Stimulated activated CD8-positive, alpha-beta memory T cell treated with anti-CD3 and anti-CD28 coated beads, Interleukin-12 subunit alpha, Interleukin-12 subunit beta, amount 100 ng/mL, for 1 hour (primary cell): ENCODE measurements around the gene TGFBR3.

ENCODE experiments used
- DNase-seq: peaks from one replicate; pipeline ENCODE4 v3.0.0-alpha.2; 2020; ENCODE audit warnings: low read depth

The TGFBR3 gene

DNA sequence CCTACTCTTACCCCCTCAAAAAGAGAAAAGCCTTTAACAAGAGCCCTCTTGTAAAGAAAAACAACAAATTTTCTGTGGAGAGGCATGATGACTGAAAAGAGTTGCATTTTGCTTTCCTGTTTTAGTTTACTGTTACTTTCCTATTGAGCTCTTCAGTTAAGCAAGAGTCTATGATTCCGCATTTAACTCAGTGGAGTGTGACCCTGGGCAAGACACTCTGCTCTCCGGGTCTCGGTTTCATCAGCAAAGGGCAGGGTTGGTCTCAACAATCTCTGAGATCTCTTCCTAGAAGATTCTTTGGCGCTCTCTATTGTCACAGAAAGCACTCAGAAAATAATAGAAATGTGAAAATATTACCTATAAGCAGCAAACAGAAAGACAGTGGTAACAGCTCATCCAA is 175.7 kb downstream of the TGFBR3 start:
- no peak for DNase-seq

DNA sequence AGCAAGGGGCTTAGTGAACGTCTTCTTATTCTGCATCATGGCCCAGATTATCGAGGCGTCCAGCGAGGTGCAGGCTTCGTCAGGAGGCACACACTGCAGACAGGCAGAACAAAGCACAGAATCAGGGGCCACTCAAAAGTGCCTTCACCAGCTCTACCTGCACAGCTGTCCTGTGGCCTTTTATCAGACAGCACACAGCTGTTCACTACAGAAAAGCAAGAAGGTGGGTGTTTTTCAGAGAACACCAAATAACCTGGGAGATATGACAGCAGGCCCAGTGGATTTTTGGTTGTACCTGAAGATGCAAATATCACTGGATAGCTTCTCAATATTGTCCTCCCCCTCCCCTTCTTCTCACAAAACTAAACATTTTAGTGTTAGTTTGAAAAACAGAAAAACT is 177.3 kb downstream of the TGFBR3 start:
- DNase-seq = no peak

DNA sequence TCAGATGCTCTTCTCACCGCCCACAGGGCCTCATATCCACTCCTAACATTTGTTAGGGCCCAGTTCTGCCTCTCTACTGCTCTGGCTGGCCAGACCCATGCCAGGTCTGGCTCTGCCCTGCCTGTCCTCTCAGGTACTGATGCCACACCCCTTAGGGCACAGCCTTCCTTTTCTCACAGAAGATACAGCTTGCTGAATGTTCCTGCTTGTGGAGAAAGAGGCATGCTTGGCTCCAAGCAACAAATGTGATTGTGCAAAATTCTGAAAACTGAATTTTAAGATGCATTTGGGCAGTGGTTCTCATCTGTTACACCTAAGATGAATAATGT is 178.1 kb downstream of the TGFBR3 start:
- no peak for DNase-seq

DNA sequence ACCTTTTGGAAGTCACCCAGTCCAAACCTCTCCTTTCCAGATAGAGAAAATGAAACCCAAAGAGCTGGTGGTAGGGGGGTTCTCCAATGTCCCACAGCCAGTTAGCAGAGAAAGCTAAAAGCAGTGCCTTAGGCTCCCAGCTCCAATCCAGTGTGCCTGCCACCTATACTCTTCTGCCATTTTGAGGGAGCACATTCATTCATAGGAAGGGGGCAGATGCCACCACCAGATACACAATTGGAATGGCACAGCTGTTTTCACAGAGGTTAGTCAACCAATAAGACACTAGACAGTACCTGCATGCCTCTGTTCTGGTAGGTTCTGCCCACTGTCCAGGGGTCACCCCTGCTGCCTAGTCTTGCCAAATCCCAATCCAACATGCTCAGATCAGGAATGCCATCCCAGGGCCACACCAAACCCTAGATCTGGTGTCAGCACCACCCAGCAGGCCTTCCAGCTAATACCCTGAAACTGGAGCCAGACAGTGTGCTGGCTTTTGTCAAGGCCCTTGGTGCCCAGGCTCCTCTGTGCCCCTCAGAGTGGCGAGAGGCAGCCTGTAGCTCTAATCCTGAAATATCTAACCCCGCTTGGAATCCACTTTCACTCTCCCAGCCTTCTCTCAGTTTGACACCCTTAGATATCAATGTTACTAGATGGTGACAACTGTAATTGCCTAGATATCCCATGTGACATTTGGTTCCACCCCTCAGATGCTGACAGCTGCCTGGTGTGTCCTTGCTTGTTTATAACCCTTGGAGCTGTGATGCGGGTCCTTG is 178.6 kb downstream of the TGFBR3 start:
- no peak for DNase-seq

DNA sequence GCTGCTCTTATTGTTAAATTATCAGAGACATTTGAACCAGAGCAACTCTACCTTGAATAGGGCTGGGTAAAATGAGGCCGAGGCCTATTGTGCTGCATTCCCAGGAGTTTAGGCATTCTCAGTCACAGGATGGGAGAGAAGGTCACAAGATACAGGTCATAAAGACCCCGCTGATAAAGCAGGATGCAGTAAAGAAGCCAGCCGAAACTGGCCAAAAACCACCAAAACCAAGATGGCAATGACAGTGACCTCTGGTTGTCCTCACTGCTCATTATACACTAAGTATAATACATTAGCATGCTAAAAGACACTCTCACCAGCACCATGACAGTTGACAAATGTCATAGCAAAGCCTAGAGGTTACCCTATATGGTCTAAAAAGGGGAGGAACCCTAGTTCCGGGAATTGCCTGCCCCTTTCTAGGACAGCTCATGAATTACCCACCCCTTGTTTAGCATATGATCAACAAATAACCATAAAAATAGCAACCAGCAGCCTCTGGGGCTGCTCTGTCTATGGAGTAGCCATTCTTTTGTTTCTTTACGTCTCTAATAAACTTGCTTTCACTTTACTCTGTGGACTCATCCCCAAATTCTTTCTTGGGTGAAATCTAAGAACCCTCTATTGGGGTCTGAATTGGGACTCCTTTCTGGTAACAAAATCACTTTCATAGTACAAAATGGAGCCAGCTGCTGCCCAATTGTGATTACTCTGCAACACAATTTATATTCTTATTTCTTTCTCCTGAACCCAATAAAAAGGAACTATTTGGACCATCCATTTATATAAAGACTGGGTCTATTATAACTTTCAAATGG is 179.6 kb downstream of the TGFBR3 start:
- DNase-seq = no peak

DNA sequence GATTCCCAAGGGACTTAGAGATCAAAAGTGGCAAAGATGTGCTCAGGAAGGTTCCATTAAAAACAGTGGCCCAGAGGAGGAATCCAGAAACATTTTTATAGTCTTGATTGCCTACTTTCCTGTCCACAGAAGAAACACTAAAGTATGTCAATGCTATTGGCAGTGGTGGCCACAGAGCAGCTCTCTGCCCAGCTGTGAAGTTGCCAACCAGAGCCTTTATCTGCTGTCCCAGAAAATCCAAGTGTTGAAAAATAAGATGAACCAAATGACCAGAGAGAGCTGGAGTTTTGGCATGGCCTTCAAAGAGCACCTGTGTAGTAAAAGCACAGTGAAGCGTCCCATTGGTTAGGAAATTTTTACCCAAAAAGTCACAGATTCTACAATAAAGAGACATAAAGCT is 181.2 kb downstream of the TGFBR3 start:
- DNase-seq = no peak

DNA sequence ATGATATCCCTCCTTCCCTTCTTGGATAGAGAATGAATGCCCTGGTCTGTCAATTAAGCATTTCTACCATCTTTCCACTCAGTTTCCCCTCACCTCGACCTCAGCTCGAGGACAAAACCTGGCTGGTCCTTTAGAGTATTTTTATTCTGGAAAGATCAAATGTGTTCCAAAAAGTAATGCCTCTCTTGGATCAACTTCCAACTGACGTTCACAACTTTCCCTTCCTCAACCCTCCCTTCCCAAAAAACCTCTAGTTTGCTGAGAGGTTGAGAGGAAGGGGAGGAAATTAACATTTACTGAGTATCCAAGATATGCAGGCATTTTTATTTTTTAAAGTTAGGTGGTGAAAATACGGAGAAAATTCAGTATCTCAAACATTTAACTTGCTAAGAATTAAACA is 182.9 kb downstream of the TGFBR3 start:
- DNase-seq = no peak

DNA sequence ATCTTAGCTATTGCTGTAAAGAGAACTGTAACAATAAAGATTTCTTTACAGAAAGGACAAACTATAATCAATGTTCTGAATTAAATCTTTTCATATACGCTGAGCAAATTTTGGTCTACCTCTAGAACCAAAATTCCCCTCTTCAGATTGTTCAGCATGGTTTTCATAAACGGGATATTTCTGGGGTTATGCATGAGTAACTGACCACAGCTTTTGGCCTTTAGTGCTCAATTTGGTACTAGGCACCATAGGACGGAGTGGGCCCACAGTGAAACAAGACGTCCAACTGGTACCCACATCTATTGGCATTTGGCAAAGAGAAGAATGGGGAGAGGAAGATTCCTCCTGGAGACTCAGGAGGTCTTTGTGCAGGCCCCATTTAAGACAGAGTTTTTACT is 184.5 kb downstream of the TGFBR3 start:
- DNase-seq = no peak

DNA sequence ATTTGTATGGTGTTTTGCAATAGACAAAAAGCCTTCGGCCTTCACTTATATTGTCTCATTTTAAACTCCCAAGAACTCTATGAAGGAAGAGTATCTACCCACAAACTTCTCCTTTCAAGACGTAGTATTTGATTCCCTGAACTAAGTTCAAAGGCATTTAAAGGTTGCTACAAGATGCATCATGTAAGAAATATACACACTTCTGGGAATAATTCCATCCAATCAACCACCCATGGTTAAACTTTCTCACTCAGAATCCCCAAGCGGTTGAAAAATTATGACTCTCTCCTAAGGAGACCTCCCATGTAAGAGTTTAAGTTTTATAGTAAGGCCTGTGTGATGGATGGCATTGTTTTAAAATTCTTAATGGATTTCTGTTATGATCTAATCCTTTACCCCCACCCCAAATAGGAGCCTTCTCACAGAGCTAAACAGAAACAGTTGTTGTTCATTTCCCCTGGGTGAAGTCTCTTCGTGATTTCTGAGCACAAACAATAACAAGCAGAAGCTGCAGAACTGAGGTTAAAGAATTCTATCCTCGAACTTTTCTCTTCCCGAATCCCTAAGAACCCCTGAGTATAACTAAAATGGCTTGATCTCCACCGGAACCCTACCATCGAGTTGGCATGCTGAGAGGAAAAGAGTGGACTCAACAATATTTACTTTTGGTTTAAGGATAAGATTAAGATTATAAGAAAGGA is 185.0 kb downstream of the TGFBR3 start:
- DNase-seq = no peak

DNA sequence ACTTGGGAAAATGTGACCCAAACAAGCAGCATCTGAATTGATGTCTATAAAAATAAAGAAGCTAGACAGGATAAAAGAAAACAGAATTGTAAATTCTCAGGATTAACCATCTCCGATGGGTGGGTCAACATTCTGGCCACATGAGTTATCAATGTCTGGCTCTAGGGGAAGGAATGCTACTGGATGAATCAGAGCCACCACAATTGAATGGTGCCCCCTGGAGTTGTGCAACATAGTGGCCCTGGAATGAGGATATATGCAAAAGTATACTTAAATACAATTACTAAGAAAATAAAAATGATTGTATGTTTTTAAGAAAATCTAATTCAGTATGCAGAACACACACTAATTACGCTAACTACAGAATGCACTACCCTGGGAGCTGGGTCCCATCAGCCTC is 185.6 kb downstream of the TGFBR3 start:
- no peak for DNase-seq

DNA sequence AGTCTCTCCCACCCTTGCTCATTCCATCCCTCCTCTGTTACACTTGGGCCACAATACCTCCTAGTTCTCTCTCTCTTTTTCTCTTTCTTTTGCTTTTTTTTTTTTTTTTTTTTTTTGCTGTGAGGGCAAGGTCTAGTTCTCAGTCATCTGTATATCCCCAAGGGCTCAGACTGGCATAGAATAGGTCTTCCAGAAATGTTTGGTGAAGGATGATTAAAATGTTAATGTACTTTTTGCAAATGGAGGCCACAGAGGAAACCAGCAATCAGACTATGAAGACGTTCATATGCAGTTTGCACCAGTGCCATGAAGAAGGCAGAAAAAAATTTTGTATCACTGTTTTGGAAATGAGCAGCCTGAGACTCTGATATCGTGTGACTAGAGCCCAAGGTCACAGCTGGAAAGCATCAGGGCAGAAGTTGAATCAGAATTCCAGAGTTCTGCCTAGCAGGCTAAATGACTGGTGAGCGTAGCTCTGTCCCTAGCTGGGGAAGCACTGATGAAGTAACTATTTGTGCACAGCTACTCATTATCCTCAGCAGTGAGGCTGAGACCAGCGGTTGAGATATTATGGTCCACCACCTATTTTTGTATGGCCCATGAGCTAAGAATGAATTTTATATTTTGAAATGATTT is 186.5 kb downstream of the TGFBR3 start:
- DNase-seq = no peak

DNA sequence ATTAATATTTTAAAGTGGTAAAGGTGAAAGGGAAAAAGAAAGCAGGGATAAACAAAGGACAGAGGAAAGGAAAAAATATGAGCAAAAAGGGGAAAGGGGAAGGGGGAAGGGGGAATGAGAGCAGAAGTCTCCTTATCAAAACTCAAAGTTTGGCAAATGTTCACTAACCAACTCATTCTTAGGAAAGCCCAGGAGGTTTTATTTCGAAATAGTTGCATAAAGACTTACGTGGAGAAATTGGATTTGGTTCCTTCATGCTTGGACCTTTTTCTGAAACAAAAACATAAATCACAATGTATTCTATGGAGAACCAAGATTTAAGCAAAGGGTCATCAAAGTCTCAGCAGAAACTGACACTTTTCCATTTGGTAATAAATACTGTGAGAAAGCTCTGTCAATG is 188.1 kb downstream of the TGFBR3 start:
- no peak for DNase-seq

DNA sequence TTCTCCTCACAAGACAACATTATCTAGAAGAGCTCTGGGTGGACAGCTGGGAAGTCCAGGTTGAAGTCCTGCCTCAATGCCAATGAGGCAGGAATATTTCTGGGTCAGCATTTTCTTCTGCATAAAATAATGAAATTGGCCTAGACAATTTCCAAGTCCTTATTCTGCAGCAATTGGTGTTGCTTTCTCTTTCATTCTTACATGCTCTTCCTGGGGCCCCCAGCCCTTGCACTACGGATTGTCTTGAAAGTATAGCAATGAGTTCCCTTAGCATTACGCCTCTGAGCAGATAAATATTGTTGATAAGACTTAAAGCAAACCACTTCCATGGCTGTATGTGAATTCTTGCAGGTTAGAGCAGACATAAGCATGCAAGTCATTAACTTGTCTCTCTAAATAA is 188.5 kb downstream of the TGFBR3 start:
- DNase-seq = no peak

DNA sequence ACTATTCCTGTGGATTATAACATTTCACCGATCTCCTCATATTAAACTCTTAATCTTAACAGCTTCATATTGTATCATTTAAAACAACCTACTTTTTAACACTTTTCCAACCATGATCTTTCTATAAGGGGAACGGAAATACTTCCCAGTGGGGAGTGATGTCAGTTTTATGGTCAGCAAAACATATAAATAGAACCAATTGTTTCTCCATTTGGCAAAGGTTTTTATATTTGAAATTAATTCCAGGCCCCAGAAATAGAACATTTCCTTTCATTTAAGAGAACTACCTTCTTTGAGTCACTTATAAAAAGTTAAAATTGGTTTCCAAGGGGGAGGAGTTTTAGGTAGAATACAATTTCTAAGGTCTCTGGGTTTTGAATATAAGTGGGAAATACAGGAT is 189.6 kb downstream of the TGFBR3 start:
- DNase-seq = no peak

DNA sequence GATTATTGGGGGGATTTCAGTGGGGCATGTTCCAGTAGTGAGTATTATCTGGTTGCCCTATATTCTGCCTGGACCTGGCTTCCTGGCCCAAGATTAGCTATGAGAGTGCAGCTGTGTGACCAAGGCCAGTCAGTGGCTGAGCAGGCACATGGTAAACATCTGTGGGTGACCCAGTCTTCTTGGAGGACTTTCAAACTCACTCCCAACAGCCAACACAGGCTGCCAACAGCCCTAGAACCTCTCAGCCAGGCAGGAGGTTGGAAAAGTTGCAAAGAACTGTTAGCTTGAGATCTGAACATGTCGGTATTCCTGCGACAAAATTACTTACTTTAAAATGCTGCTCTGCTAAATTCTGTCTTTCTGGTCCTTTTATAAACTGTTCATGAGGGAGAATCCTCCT is 192.4 kb downstream of the TGFBR3 start:
- DNase-seq = no peak

DNA sequence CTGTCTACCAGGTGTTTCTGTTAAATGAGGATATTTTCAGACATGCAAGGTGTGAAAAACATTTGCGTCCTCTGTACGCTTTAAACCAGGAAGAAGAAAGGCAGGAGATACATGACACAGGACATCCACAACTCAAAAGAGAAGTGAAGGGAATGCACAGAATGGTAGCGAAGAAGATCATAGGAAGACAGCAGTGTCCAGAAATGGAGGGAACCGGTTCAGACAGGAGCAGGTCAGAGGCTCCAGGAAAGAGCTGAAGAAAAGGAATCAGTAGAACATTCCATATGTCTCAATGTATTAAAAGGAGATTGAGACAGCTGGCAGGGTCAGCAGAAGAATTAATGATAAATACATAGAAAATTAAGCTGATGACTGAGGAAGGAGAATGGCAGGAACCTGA is 194.4 kb downstream of the TGFBR3 start:
- DNase-seq = no peak

DNA sequence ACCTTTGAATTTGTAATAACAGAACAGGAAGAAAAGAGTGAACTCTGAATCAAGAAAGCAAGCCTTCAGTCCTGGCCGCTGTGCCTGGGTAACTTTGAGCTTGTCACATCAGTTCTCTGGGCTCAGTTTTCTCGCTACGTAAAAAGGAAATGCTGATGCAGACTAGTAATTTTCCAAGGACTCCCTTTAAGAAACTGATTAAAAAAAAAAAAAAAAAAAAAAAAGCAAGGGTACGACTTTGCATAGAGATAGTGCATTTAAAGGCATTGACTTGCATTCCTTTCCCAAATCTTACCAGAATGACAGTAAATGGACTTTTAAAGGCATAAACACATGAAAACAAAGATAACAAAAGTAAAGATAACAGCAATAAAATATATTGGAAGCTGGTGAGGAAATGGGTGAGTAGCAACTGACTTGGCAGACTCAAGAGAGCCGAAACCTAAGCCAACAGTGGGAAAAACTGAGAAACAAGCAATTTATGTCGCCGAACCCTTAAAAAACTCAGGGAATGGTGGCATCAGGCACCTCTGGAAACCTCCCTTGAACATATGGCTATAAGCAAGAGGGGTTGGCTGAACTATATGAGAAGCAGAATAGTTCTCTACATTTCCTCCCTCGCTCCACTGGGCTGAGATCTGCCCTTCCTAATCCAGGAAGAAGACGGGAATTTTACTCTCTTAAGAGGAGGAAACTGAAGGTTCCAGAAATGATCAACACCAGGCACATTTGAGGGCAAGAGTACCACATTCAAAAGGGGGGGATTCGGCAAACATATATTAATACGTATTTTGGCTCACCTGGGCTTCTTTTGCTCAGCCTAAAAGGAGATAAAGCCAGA is 196.1 kb downstream of the TGFBR3 start:
- no peak for DNase-seq

DNA sequence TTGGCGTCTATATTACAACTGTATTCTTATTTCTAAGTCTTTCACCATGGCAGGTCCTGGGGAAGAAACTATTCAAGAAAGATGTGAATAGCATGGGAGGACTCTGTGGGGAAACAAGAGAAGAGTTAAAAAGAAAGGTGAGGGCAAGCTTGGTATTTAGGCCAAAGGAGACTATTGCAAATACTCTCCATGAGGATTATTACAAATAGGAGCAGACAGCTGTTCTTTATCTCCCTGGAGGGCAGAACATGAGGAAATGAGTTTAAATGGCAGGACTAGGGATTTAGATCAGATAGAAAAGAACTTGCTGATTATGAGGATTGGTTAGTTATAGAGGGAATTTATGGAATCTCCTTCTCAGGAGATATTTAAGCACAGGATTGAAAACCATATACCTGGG is 198.5 kb downstream of the TGFBR3 start:
- no peak for DNase-seq

DNA sequence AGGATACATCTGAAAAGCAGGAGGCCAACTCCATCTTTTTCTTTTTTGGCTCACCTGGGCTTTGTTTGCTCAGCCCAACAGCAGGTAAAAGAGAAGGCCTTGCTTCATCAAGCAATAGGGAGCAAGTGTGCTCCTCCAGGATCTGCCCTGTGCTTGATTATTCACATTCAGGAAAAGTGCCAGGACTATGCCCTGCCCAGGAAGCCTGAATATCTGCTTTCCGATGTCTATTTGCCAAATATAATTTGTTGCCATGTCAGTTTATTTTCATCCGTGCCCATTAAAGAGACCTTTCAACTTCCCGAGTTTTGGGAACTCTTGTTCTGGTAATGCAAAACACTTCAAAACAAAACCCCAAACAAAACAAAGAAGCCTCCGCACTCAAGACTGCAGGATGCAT is 200.0 kb downstream of the TGFBR3 start:
- DNase-seq = no peak

DNA sequence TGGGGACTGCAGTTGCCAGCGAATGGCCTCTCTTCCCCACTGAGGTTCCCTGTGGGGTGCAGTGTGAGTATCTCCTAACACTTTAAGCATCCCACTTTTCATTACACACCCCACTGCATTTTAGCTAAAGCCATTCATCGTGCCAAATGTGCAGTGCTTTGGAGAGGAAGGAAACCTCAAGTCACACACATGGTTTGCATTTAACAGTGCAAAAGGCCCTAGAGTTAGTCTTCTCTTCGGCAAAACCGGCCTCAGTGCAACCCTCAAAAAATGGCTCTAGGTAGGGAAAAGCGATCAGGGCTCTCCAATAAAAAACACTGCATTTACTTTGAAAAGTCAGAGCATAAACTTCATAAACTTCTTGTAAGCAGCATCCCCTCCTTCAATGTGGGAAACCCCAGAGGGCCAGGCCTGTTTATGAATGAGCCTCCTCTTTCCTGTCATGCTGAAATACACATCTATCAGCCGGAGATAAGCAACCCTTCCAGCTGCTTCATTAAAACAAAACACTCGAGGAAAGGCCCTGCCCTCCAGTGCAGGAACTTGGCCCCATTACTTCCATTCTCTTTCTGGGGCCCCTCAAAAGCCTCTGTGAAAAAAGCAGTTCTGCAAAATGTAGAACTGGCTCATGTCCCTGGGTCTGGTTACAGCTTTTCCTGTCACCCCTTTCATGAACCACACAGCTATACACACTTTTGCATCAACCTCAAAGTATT is 201.3 kb downstream of the TGFBR3 start:
- no peak for DNase-seq

DNA sequence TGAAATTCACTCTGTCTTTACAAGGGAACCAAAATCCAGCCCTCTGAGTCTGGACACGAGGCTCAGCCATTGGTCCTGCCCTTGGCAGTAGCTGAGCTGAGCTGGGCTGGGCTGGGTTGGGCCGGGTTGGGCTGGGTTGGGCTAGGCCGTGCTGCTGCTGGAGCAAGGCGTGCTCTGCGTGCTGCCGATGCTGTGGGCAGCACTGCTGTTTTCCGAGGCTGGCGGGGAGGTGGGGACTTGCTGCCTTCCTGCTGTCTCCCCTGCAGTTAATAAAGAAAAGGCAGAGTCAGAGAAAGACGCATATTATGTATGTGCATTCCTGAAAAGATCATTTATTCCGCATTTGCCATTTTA is 202.4 kb downstream of the TGFBR3 start:
- DNase-seq = no peak
